Mucosa of rectum (tissue), 2 donors: ENCODE data around the gene AHRR.

Source experiments
- H3K27ac ChIP-seq, 2 donors: one replicate each; pipeline ENCODE4 v1.7.0; 2013; ENCODE audit warnings: inconsistent platforms in 2 of 2, low read depth in 2 of 2, low read length in 2 of 2
- H3K27me3 ChIP-seq, 2 donors: one replicate each; pipeline ENCODE4 v1.7.0; 2013; ENCODE audit warnings: low read length in 2 of 2; ENCODE audit not compliant: control insufficient read depth in 2 of 2, insufficient read depth in 2 of 2
- H3K36me3 ChIP-seq, 2 donors: one replicate each; pipeline ENCODE4 v1.7.0; 2013; ENCODE audit warnings: low read length in 2 of 2; ENCODE audit not compliant: control insufficient read depth in 2 of 2, insufficient read depth in 2 of 2
- H3K4me1 ChIP-seq, 2 donors: one replicate each; pipeline ENCODE4 v1.7.0; 2013; ENCODE audit warnings: low read length in 2 of 2, mild to moderate bottlenecking in 1 of 2; ENCODE audit not compliant: control insufficient read depth in 2 of 2, insufficient read depth in 2 of 2
- H3K4me3 ChIP-seq, 2 donors: one replicate each; pipeline ENCODE4 v1.7.0; 2013; ENCODE audit warnings: low read length in 2 of 2
- H3K9ac ChIP-seq, 2 donors: one replicate each; pipeline ENCODE4 v1.7.0; 2013; ENCODE audit warnings: low read length in 2 of 2, low read depth in 1 of 2, mild to moderate bottlenecking in 1 of 2
- H3K9me3 ChIP-seq, 2 donors: one replicate each; pipeline ENCODE4 v1.7.0; 2013; ENCODE audit warnings: low read length in 2 of 2; ENCODE audit not compliant: control insufficient read depth in 2 of 2
- donor health status: healthy.
- donor health status: Normal muscosa, but diverticular disease.

Gene AHRR

DNA sequence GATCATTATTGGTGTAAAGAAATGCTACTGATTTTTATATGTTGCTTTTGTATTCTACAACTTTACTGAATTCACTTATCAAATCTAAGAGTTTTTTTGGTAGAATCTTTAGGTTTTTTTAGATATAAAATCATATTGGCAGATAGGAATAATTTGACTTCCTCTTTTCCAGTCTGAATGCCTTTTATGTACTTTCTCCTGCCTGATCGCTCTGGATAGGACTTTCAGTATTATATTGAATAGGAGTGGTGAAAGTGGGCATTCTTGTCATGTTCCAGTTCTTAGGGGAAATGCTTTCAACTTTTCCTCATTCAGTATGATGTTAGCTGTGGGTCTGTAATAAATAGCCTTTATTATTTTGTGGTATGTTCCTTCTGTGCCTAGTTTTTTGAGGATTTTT, 8.3 kb downstream of the AHRR start:
- no peaks in the 10 kb centered on the region for H3K9me3 ChIP-seq
- H3K4me3 ChIP-seq: no peak overlapping the region
- H3K27me3 ChIP-seq: no peaks in the 10 kb centered on the region
- no peak overlapping the region for H3K27ac ChIP-seq
- no peaks in the 10 kb centered on the region for H3K4me1 ChIP-seq
- H3K36me3 ChIP-seq: no peaks in the 10 kb centered on the region
- no peak overlapping the region for H3K9ac ChIP-seq

DNA sequence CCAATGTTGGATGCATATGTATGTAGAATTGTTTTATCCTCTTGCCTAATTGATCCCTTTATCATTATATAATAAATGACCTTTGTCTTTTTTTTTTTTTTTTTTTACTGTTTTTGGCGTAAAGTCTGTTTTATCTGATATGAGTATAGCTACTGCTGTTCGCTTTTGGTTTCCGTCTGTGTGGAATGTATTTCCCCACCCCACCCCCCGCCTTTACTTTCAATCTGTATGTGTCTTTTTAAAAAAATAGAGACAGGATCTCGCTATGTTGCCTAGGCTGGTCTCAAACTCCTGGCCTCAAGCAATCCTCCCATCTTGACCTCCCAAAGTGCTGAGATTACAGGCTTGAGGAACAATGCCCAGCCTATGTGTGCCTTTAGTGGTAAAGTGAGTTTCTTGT, 11.3 kb downstream of the AHRR start:
- Histone ChIP-seq H3K36me3 (no peaks in the 10 kb centered on the region), H3K27me3 (no peaks in the 10 kb centered on the region), H3K4me3 (no peak overlapping the region), H3K9ac (no peak overlapping the region), H3K4me1 (no peaks in the 10 kb centered on the region), H3K9me3 (no peaks in the 10 kb centered on the region), H3K27ac (no peak overlapping the region)

DNA sequence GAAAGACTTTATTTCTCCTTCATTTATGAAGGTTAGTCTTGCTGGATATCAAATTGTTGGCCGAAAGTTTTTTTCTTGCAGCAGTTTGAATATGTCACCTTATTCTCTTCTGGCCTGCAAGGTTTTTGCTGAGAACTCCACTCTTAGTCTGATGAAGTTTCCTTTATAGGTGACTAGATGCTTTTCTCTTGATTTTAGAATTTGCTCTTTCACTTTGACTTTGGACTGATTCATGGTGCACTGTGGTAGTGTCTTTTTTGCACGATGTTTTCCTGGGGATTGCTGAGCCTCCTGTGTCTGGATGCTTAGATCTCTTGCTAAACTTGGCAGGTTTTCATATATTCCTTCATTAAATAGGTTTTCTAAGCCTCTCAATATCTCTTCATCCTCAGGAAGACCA, 12.4 kb downstream of the AHRR start:
- no peaks in the 10 kb centered on the region for H3K36me3 ChIP-seq
- no peak overlapping the region for H3K4me3 ChIP-seq
- H3K27me3 ChIP-seq: no peaks in the 10 kb centered on the region
- H3K27ac ChIP-seq: no peak overlapping the region
- H3K9me3 ChIP-seq: no peaks in the 10 kb centered on the region
- no peak overlapping the region for H3K9ac ChIP-seq
- H3K4me1 ChIP-seq: no peaks in the 10 kb centered on the region

DNA sequence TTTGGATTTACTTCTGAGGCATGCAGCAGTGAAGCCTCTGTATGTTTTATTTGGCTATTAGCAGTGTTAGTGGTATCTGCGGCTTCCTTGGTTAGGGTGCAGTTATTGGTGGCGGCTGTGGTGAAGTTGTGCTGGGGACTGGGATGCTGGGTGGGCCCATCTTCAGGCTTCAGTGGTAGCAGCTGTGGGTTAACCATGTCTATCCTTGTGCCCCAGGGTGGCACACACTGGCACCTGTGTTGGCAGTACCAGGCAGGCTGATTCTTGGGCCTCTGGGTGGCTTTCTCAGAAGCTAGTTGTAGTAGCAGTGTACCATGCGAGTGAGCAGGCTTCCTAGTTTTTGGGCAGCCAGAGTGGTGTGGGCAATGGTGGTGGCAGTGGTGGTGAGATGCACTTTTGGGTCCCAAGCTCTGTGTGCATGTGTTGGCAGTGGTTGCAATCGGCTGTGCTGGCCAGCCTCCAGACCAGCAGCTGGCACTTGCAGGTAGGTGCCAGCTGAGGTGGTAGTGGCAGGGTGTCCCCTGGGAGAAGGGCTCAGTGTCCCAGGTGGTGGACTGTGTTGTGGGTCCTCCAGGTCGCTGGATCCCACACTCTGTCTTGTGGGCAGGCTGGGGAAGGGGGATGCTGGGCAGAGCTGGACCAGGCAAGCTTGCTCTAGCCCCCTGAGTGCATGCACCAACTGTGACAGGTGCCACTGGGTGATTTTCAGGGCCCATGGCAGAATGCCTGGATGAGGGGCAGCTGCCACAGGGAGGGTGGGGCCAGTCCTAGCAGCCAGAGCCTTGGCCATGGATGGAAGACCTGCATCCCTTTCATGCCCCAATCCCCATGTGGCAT, 13.6 kb downstream of the AHRR start:
- no peaks in the 10 kb centered on the region for H3K4me1 ChIP-seq
- H3K27me3 ChIP-seq: no peaks in the 10 kb centered on the region
- no peaks in the 10 kb centered on the region for H3K36me3 ChIP-seq
- no peaks in the 10 kb centered on the region for H3K9me3 ChIP-seq
- H3K9ac ChIP-seq: no peak overlapping the region
- no peak overlapping the region for H3K4me3 ChIP-seq
- no peak overlapping the region for H3K27ac ChIP-seq

DNA sequence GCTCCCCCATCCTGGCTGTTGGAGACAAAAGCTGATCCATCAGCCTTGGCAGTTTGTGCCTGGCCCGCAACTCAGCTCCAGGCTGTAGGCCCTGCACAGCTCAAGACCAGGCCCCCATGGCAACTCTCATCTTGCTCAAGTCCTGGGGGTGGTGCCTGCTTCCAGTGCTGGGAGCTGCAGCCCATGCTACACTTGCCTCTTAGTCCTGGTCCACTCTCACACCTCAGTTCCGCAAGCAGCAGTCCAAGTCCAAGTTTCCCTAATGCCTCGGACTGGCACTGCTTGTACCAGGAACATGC, 14.2 kb downstream of the AHRR start:
- H3K36me3 ChIP-seq: no peaks in the 10 kb centered on the region
- no peak overlapping the region for H3K4me3 ChIP-seq
- H3K9ac ChIP-seq: no peak overlapping the region
- no peaks in the 10 kb centered on the region for H3K9me3 ChIP-seq
- no peak overlapping the region for H3K27ac ChIP-seq
- H3K27me3 ChIP-seq: no peaks in the 10 kb centered on the region
- no peaks in the 10 kb centered on the region for H3K4me1 ChIP-seq

DNA sequence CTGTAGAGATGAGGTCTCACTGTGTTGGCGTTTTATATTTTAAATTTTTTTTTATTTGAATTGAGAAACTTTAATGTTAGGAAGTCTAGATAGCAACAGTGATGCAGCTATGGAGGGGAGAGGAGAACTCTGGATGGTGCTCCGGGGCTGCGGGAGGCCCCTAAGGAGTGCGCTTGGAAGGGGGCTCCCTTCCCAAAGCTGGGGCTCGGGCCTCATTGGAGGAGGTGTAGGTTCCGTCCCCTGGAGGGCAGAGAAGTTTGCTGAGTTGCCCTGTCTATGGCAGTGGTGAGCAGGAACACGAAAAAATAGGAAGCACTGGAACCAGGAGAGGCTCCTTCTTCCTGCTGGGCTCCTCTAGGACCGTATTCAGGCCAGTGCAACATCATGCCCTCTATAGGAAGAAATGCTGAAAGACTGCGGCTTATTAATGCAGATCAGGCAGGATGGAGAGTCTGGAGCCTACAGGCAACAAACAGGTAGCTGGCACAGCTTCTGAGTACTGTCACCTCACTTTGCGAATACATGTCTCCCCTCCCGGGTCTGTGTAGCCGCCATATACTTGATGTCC, 16.1 kb downstream of the AHRR start:
- no peaks in the 10 kb centered on the region for H3K9me3 ChIP-seq
- H3K27ac ChIP-seq: no peak overlapping the region
- no peak overlapping the region for H3K9ac ChIP-seq
- no peaks in the 10 kb centered on the region for H3K4me1 ChIP-seq
- no peaks in the 10 kb centered on the region for H3K27me3 ChIP-seq
- H3K36me3 ChIP-seq: no peaks in the 10 kb centered on the region
- no peak overlapping the region for H3K4me3 ChIP-seq

DNA sequence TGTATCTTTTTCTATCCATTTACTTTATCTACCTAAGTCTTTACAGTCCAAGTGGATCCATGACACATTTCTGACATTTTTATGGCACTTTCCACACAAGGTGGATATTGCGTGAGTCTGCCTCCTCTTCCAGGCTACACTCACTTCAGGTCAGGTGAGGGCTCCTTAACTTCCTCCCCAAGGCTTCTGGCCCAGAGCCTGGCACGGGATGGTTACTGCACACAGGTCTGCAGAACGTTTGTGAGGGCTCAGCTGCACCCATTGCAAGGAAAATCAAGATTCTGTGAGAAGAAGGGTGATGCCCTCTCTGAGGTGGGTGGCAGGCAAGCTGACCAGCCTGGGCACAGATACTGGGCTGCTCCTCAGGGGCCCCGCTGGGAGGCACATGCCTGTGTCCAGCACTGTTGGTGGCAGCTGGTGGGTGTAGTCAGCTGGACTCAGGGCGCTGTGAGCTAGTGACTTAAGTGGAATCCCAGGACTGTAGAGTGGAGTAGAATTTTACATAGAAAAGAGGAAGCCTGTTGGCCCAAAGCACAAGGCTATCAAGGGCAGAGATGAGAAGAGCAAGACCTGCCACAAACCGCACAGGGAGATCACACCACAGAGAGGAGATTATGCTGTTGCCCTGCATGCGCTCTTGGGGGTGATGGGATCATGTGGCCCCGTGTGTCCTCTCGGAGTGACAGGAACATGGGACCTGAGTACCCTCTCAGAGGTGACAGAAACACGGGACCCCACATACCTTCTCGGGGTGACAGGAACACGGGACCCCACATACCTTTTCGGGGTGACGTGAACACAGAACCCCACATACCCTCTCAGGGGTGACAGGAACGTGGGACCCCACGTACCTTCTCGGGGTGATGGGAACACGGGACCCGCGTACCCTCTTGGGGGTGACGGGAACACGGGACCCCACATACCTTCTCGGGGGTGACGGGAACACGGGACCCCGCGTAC, 21.3 kb downstream of the AHRR start:
- Histone ChIP-seq H3K27me3 (no peaks in the 10 kb centered on the region), H3K9me3 (no peaks in the 10 kb centered on the region), H3K36me3 (no peaks in the 10 kb centered on the region), H3K9ac (no peak overlapping the region), H3K27ac (no peak overlapping the region), H3K4me1 (no peaks in the 10 kb centered on the region), H3K4me3 (no peak overlapping the region)

DNA sequence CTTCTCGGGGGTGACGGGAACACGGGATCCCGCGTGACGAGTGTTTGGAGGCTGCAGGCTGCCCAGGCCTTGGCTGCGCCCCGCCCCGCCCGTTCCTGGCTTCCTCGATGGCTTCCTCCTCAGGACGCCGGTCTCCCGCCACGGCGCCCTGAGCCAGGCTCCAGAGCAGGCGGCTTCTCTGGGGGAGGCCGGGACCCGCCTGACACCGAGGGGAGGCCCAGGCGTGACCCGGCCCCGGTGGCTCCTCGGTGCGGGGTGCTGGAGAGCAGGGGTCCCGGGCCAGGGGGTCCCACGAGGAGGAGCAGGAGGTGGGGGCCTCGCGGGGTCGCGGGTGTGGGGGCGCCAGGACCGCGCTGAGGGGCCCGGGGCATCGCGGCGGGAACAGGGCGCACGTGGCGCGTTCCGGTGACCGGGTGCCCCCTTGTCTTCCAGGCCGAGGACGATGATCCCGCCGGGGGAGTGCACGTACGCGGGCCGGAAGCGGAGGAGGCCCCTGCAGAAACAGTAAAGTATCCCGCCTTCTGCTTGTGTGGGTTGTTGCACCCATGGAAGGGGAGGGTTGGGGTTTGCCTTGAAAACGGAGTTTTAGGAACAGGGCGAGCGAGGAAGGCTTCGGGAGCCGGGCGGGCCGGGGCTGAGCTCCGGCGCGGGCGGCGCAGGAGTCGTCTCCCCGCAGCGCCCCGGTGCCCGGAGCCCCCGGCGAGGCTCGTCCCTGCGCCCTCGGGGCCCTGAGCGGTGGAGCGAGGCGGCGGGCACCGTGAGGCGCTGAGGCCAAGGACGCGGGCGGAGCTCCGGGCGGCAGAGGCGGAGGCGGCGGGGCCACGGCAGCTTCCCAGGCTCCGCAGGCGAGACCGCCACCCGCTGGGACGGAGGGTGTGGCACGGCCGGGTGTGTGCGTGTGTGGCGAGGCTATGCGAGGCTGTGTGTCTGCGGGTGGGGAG, 22.2 kb downstream of the AHRR start:
- H3K4me1 ChIP-seq: no peaks in the 10 kb centered on the region
- peak overlapping the region; percentile 43 to 54 for H3K4me3 ChIP-seq
- peaks cover 0 to 2% of the 10 kb centered on the region in 2 donors for H3K27me3 ChIP-seq
- H3K9me3 ChIP-seq: no peaks in the 10 kb centered on the region
- no peaks in the 10 kb centered on the region for H3K36me3 ChIP-seq
- H3K9ac ChIP-seq: peak overlapping the region in 1 of 2 donors; percentile 51
- no peak overlapping the region for H3K27ac ChIP-seq

DNA sequence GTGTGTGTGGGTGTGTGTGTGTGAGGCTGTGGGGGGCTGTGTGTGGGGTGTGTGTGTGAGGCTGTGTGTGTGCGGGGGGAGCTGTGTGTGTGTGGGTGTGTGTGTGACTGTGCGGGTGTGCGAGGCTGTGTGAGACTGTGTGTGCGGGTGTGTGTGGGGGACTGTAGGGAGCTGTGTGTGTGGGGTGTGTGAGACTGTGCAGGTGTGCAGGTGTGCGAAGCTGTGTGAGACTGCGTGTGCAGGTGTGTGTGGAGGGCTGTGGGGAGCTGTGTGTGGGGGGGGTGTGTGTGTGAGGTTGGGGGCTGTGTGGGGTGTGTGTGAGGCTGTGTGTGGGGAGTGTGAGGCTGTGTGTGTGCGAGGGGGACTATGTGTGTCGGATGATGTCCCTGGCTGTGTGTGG, 23.2 kb downstream of the AHRR start:
- H3K4me1 ChIP-seq: no peaks in the 10 kb centered on the region
- no peak overlapping the region for H3K27ac ChIP-seq
- no peaks in the 10 kb centered on the region for H3K36me3 ChIP-seq
- no peak overlapping the region for H3K9ac ChIP-seq
- peaks cover 0 to 2% of the 10 kb centered on the region in 2 donors for H3K27me3 ChIP-seq
- no peaks in the 10 kb centered on the region for H3K9me3 ChIP-seq
- H3K4me3 ChIP-seq: no peak overlapping the region
